Testis (tissue), 3 donors: ENCODE results near the gene FRMD4B. TPM values are rescaled to one million over a fixed set of nuclear protein-coding genes. Genes with fewer than 3 reads are reported as not detected.
"Not testable (repeated sequence)": the region's sequence is repeated elsewhere in the genome, so short reads cannot be mapped to it uniquely, and the experiment has no call there.

Source experiments
- DNase-seq: peaks from one replicate; pipeline ENCODE4 v3.0.0-alpha.2; 2019
- H3K27ac ChIP-seq, 2 donors: fragments of 200-600 bp; sonication (generic); one replicate each; pipeline ENCODE4 v1.5.1; 2019
- H3K27me3 ChIP-seq: fragments of 200-600 bp; sonication (generic); one replicate; pipeline ENCODE4 v1.5.1; 2019
- H3K36me3 ChIP-seq: fragments of 200-600 bp; sonication (generic); one replicate; pipeline ENCODE4 v1.5.1; 2017; ENCODE audit warnings: low read depth; ENCODE audit errors: missing control alignments
- H3K4me1 ChIP-seq: fragments of 200-600 bp; sonication (generic); one replicate; pipeline ENCODE4 v1.5.1; 2019
- H3K4me3 ChIP-seq, 2 donors: fragments of 200-600 bp; sonication (generic); one replicate each; pipeline ENCODE4 v1.5.1; 2017 to 2019
- H3K9me3 ChIP-seq: fragments of 200-600 bp; sonication (generic); one replicate; pipeline ENCODE4 v1.5.1; 2017
- CTCF ChIP-seq, 3 experiments: fragments of 450-650 bp in 2 of 3; fragments of 200-600 bp in 1 of 3; sonication (generic) in 1 of 3; IDR thresholded peaks; one replicate each; pipeline ENCODE4 v1.5.1; 2016 to 2019; ENCODE audit warnings: antibody characterized with exemption in 3 of 3, mild to moderate bottlenecking in 2 of 3, moderate library complexity in 1 of 3
- POLR2A ChIP-seq: fragments of 450-650 bp; IDR thresholded peaks from one replicate; pipeline ENCODE4 v1.6.1; 2017; ENCODE audit warnings: antibody characterized with exemption, mild to moderate bottlenecking, moderate library complexity
- WGBS, 2 donors: methylation state at CpG; one replicate each; pipeline ENCODE4 v1.1.5; 2018; 5-methylcytosine and 5-hydroxymethylcytosine counted together
- intact Hi-C: fragments of 100-400 bp; cut with DNase I; formaldehyde crosslinking; loops from one replicate; pipeline ENCODE4 v1.15.1; 2023; ENCODE audit warnings: low total_unique reads
- polyA plus RNA-seq: library from polyadenylated mRNA; stranded (reverse); fragments of 350-450 nt; fragmentation: Illumina TruSeq; extraction: RNeasy Lipid Tissue Mini Kit (QIAGEN cat#74804); gene quantifications from one replicate; pipeline ENCODE4 v1.2.3, GENCODE V29; 2014; ENCODE audit warnings: low read depth, low replicate concordance; ENCODE audit not compliant: insufficient read depth
- total RNA-seq, 2 donors: library from RNA; depleted of rRNA; stranded (reverse); fragments of >200 nt; gene quantifications; one replicate each; pipeline ENCODE4 v1.2.3, GENCODE V29; 2016

Gene FRMD4B
- total and polyA plus RNA-seq, 3 donors from 2014 or later: 10.2 to 17.8 (median 13.7) TPM

GRCh38 chr3:69235882-69236281 is 150.0 kb downstream of the FRMD4B start:
- no peaks in the 10 kb centered on the region for H3K4me1 ChIP-seq
- WGBS, 2 donors: 81 to 90% methylated on average over 3 of the region's 3 CpGs
- no peaks in the 10 kb centered on the region for H3K9me3 ChIP-seq
- TF ChIP-seq CTCF (IDR thresholded peaks at IDR 0.05) (no peak), POLR2A (no peak)
- intact Hi-C loops: no loop called here
- H3K4me3 ChIP-seq: no peak overlapping the region
- H3K36me3 ChIP-seq: no peaks in the 10 kb centered on the region
- DNase-seq: no peak
- no peaks in the 10 kb centered on the region for H3K27me3 ChIP-seq
- no peak overlapping the region for H3K27ac ChIP-seq

DNA sequence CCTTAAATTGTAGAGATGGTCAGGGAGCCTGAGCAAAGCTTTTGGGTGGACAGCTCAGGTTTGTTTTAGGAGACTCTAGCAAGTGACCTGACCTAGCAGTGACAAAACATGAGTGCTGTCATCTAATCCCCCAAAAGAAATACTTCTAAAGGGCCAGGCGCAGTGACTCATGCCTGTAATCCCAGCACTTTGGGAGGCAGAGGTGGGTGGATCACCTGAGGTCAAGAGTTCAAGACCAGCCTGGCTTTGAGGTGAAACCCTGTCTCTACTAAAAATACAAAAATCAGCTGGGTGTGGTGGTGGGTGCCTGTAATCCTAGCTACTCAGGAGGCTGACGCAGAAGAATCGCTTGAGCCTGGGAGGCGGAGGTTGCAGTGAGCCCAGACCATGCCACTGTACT is 150.7 kb downstream of the FRMD4B start:
- H3K27ac ChIP-seq, H3K4me1 ChIP-seq, H3K9me3 ChIP-seq, H3K36me3 ChIP-seq, H3K27me3 ChIP-seq, intact Hi-C loops, DNase-seq, H3K4me3 ChIP-seq: not testable (repeated sequence)
- WGBS, 2 donors: 86 to 98% methylated on average over 4 of the region's 4 CpGs

DNA sequence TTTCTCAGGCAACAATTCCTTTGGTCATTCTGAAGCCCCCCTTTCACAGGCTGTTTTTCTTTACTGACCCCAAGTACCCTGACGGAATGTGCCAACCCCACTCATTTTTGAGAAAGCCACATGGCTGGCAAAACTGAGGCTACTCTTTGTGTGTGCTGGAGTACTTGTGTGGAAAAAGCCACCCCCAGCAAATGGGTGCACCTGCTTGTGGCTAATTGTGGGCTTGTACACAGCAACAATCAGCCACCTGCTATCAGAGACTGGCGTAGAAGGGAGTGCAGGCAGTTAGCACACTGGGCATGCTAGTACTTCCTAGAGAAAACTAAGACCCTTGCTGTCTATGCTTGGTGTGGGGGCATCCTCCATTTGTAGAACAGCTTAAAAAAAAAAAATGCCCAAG is 153.4 kb downstream of the FRMD4B start:
- intact Hi-C loops: no loop called here
- no peaks in the 10 kb centered on the region for H3K36me3 ChIP-seq
- H3K4me3 ChIP-seq: no peak overlapping the region
- no peak overlapping the region for H3K27ac ChIP-seq
- H3K4me1 ChIP-seq: no peaks in the 10 kb centered on the region
- no peaks in the 10 kb centered on the region for H3K9me3 ChIP-seq
- 91 to 96% methylated on average over 2 of the region's 2 CpGs for WGBS, 2 donors
- TF ChIP-seq CTCF (IDR thresholded peaks at IDR 0.05) (no peak), POLR2A (no peak)
- H3K27me3 ChIP-seq: no peaks in the 10 kb centered on the region
- no peak for DNase-seq

- Histone ChIP-seq H3K27ac (no peak overlapping the region), H3K4me1 (no peaks in the 10 kb centered on the region), H3K4me3 (no peak overlapping the region), H3K27me3 (no peaks in the 10 kb centered on the region), H3K9me3 (no peaks in the 10 kb centered on the region), H3K36me3 (no peaks in the 10 kb centered on the region)
- intact Hi-C loops: no loop called here
- TF ChIP-seq CTCF (IDR thresholded peaks at IDR 0.05): no peak
- TF ChIP-seq POLR2A: no peak
- 64 to 65% methylated on average over 5 to 6 of the region's 6 CpGs for WGBS, 2 donors
- no peak for DNase-seq
Measured at GRCh38 chr3:69231929-69232440, 153.9 kb downstream of the FRMD4B start.

DNA sequence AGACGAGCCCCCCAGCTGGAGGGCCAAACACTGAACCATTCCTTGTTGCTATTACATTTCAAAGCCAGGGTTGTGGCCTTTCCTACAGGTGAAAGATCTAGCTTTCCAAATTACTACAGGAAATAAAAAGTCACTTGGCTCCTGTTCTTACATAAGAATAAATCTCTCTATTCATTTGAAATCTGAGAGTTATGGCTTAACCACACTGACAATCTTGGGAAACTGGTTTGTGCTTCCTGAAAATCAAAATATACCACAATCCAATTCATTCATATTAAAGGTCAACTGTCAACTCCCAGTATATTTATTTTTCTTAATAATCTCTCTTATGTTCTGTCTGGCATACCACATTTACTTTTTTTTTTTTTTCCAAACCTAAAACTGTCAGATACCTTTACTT is 159.8 kb downstream of the FRMD4B start:
- Histone ChIP-seq H3K36me3 (no peaks in the 10 kb centered on the region), H3K4me3 (no peak overlapping the region), H3K4me1 (no peaks in the 10 kb centered on the region), H3K9me3 (no peaks in the 10 kb centered on the region), H3K27me3 (no peaks in the 10 kb centered on the region), H3K27ac (no peak overlapping the region)
- 76 to 89% methylated on average over 1 of the region's 1 CpG for WGBS, 2 donors
- no peak for DNase-seq
- intact Hi-C loops: no loop called here
- TF ChIP-seq POLR2A (no peak), CTCF (IDR thresholded peaks at IDR 0.05) (no peak)
